ENCODE results near the gene HOXA3. TPM values are rescaled to one million over a fixed set of nuclear protein-coding genes. Genes with fewer than 3 reads are reported as not detected.
A peak's percentile ranks its signal among the peaks of the same experiment; 100 is the strongest.

Gene HOXA3
- total RNA-seq, 2 donors from 2014 or later = 13.3 to 14.1 TPM

GRCh38 chr7:27145914-27146412, 6.4 kb downstream of the HOXA3 start:
- Histone ChIP-seq H3K36me3 (no peaks in the 10 kb centered on the region), H3K27ac (peak overlapping the region; percentile 84), H3K9me3 (no peaks in the 10 kb centered on the region), H3K4me1 (peaks cover 17% of the 10 kb centered on the region), H3K4me3 (no peak overlapping the region), H3K9ac (ENCODE audit: low read depth in 2 of 2, low read length in 2 of 2) (peak overlapping the region; percentile 46 to 100), H3K27me3 (no peaks in the 10 kb centered on the region)
- intact Hi-C loops (cut with DNase I) = no loop called here
- no peak for TF ChIP-seq CTCF (IDR thresholded peaks at IDR 0.05)
- DNase-seq = no peak

- TF ChIP-seq CTCF (IDR thresholded peaks at IDR 0.05) = no peak
- Histone ChIP-seq H3K9me3 (no peaks in the 10 kb centered on the region), H3K4me3 (no peak overlapping the region), H3K36me3 (no peaks in the 10 kb centered on the region), H3K9ac (ENCODE audit: low read depth in 2 of 2, low read length in 2 of 2) (peak overlapping the region; percentile 46 to 100), H3K4me1 (peaks cover 17% of the 10 kb centered on the region), H3K27ac (peak overlapping the region; percentile 84), H3K27me3 (no peaks in the 10 kb centered on the region)
- peak; percentile 47 for DNase-seq
- intact Hi-C loops (cut with DNase I) = no loop called here
These were observed 7.0 kb downstream of the HOXA3 start for GRCh38 chr7:27145165-27145913.

GRCh38 chr7:27144781-27145164, 7.6 kb downstream of the HOXA3 start:
- H3K36me3 ChIP-seq = no peaks in the 10 kb centered on the region
- intact Hi-C loops (cut with DNase I) = loop anchor here (5.0 kb wide), 1 partner anchor 37 kb away; no protein-coding TSS in a partner anchor
- no peaks in the 10 kb centered on the region for H3K9me3 ChIP-seq
- peaks cover 17% of the 10 kb centered on the region for H3K4me1 ChIP-seq
- peak; percentile 44 for DNase-seq
- TF ChIP-seq CTCF (IDR thresholded peaks at IDR 0.05) = no peak
- no peaks in the 10 kb centered on the region for H3K27me3 ChIP-seq
- H3K9ac ChIP-seq (ENCODE audit: low read depth in 2 of 2, low read length in 2 of 2) = peak overlapping the region; percentile 46 to 100
- peak overlapping the region; percentile 84 for H3K27ac ChIP-seq
- peak overlapping the region; percentile 1 for H3K4me3 ChIP-seq

- TF ChIP-seq CTCF (IDR thresholded peaks at IDR 0.05) = no peak
- no peaks in the 10 kb centered on the region for H3K36me3 ChIP-seq
- peak overlapping the region; percentile 1 for H3K4me3 ChIP-seq
- peak overlapping the region; percentile 30 to 100 for H3K9ac ChIP-seq (ENCODE audit: low read depth in 2 of 2, low read length in 2 of 2)
- no peaks in the 10 kb centered on the region for H3K9me3 ChIP-seq
- no peaks in the 10 kb centered on the region for H3K27me3 ChIP-seq
- DNase-seq = peak; percentile 61
- intact Hi-C loops (cut with DNase I) = loop anchor here (5.0 kb wide), 1 partner anchor 37 kb away; no protein-coding TSS in a partner anchor
- H3K4me1 ChIP-seq = peaks cover 17% of the 10 kb centered on the region
- H3K27ac ChIP-seq = peak overlapping the region; percentile 84
These were observed 8.2 kb downstream of the HOXA3 start for GRCh38 chr7:27143950-27144780.

All from colonic mucosa (tissue), 4 donors.